DOHH2 (cell line): ENCODE data around the gene PRMT3.

Experiments used
- H3F3A ChIP-seq: fragments of 200-600 bp; sonication (generic), shearing (Covaris generic); 2 replicates; pipeline ENCODE4 v1.6.0; 2016; ENCODE audit warnings: antibody characterized with exemption, mild to moderate bottlenecking; ENCODE audit not compliant: control insufficient read depth, insufficient read depth
- H3K27ac ChIP-seq: fragments of 200-600 bp; sonication (generic); 2 replicates; pipeline ENCODE4 v1.5.1; 2014; ENCODE audit warnings: low read depth, mild to moderate bottlenecking, low read length, moderate library complexity
- H3K27me3 ChIP-seq: fragments of 200-600 bp; sonication (generic); 2 replicates; pipeline ENCODE4 v1.6.1; 2014; ENCODE audit warnings: mild to moderate bottlenecking, low read length, mixed read lengths; ENCODE audit not compliant: control insufficient read depth
- H3K36me3 ChIP-seq: fragments of 200-600 bp; sonication (generic); 2 replicates; pipeline ENCODE4 v1.6.1; 2014; ENCODE audit warnings: mild to moderate bottlenecking, low read length, moderate library complexity, mixed read lengths; ENCODE audit not compliant: control insufficient read depth
- H3K4me1 ChIP-seq: fragments of 200-600 bp; sonication (generic); 2 replicates; pipeline ENCODE4 v1.6.1; 2014; ENCODE audit warnings: mild to moderate bottlenecking, low read length, mixed read lengths; ENCODE audit not compliant: control insufficient read depth
- H3K4me2 ChIP-seq: fragments of 200-600 bp; sonication (generic); 2 replicates; pipeline ENCODE4 v1.6.0; 2014; ENCODE audit warnings: mild to moderate bottlenecking, low read length, moderate library complexity
- H3K4me3 ChIP-seq: fragments of 200-600 bp; sonication (generic); 2 replicates; pipeline ENCODE4 v1.5.1; 2014; ENCODE audit warnings: mild to moderate bottlenecking, low read length, mixed read lengths
- H3K79me2 ChIP-seq: fragments of 200-600 bp; sonication (generic); 2 replicates; pipeline ENCODE4 v1.6.1; 2014; ENCODE audit warnings: mild to moderate bottlenecking, low read length, mixed read lengths; ENCODE audit not compliant: control insufficient read depth
- H3K9me2 ChIP-seq: fragments of 200-600 bp; sonication (generic); replicated peaks from 2 replicates; pipeline ENCODE4 v1.6.1; 2014; ENCODE audit warnings: mild to moderate bottlenecking, low read length, mixed read lengths; ENCODE audit not compliant: control insufficient read depth
- H3K9me3 ChIP-seq: fragments of 200-600 bp; sonication (generic); 2 replicates; pipeline ENCODE4 v1.6.1; 2014; ENCODE audit warnings: antibody characterized with exemption, low read length, mixed read lengths; ENCODE audit not compliant: control insufficient read depth, insufficient read depth
- H4K20me1 ChIP-seq: fragments of 200-600 bp; sonication (generic); 2 replicates; pipeline ENCODE4 v1.6.0; 2014; ENCODE audit warnings: low read depth, mild to moderate bottlenecking, antibody characterized with exemption, low read length, moderate library complexity; ENCODE audit not compliant: control insufficient read depth, insufficient read depth
- EZH2phosphoT487 ChIP-seq: fragments of 200-600 bp; sonication (generic); IDR thresholded peaks from 2 replicates; pipeline ENCODE4 v1.6.1; 2017; ENCODE audit warnings: borderline replicate concordance, mild to moderate bottlenecking, antibody characterized with exemption, low read length, moderate library complexity, mixed read lengths
- TF ChIP-seq, protein P1 (sequence below): fragments of 200-600 bp; sonication (generic); IDR thresholded peaks from one replicate; pipeline ENCODE4 v1.5.1; 2014; ENCODE audit warnings: antibody characterized with exemption, mild to moderate bottlenecking, low read depth, low read length; ENCODE audit not compliant: poor library complexity, severe bottlenecking

The PRMT3 gene

DNA sequence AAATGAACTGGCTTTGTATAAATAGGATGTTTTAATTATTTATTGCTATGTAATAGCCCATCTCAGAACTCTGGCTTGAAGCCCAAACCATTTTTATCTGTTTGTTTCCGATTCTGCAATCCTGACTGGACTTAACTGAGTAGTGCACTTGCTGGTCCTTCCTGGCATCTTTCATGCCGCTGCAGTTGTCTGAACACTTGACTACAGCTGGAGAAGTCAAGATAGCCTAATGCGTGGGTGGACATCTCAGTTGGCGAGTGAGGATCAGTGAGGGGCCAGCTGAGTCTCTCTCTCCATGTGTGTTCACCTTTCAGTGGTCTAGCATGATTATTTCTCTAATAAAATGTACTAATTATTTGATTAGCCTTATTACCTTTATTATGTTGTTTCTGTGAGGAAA, 105.8 kb downstream of the PRMT3 start:
- Histone ChIP-seq H3K27me3 (no peaks in the 10 kb centered on the region), H3K4me3 (no peak overlapping the region), H3K4me1 (no peaks in the 10 kb centered on the region), H3K27ac (no peak overlapping the region), H3K79me2 (peaks cover 4% of the 10 kb centered on the region; the same call in 1 of the 2 replicates), H3K36me3 (peaks cover 43% of the 10 kb centered on the region), H4K20me1 (no peaks in the 10 kb centered on the region), H3F3A (no peaks in the 10 kb centered on the region), H3K9me2 (no peaks in the 10 kb centered on the region), H3K4me2 (no peak overlapping the region), H3K9me3 (no peaks in the 10 kb centered on the region)
- TF ChIP-seq EZH2phosphoT487 = no peak
- TF ChIP-seq, protein P1, sequence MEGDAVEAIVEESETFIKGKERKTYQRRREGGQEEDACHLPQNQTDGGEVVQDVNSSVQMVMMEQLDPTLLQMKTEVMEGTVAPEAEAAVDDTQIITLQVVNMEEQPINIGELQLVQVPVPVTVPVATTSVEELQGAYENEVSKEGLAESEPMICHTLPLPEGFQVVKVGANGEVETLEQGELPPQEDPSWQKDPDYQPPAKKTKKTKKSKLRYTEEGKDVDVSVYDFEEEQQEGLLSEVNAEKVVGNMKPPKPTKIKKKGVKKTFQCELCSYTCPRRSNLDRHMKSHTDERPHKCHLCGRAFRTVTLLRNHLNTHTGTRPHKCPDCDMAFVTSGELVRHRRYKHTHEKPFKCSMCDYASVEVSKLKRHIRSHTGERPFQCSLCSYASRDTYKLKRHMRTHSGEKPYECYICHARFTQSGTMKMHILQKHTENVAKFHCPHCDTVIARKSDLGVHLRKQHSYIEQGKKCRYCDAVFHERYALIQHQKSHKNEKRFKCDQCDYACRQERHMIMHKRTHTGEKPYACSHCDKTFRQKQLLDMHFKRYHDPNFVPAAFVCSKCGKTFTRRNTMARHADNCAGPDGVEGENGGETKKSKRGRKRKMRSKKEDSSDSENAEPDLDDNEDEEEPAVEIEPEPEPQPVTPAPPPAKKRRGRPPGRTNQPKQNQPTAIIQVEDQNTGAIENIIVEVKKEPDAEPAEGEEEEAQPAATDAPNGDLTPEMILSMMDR = no peak

DNA sequence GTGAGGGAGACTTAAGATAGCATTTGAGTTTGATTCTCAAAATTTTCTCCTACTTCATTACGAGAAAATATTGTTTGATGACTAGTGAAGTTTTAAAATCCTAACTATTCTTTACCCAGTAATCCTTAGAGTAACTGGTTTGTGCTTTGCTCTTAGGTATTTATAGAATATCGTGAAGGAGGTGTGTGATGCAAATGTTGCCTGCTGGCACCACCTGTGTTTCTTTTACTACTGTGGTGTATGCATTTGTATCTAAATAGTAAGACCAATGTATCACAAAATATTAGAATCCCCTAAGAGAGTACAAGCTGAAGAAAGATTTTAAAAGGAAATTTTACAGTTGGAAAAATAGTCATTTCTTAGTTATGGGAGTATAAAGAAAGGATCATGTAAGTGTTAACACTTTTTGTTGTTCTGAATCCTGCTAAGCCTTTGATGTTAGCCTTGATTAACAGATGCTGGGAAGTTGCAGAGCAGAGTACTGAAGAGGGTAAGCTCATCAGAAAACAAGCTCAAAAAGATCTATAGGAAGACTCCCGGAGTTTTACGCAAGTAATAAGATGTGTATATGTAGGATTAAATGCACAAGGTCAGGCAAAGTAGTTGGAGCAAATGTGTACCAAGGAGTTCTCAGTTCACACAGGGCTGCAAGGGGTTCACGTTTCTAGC, 109.7 kb downstream of the PRMT3 start:
- no peaks in the 10 kb centered on the region for H3K9me3 ChIP-seq
- TF ChIP-seq, protein P1 = no peak
- no peak for TF ChIP-seq EZH2phosphoT487
- no peaks in the 10 kb centered on the region for H3K27me3 ChIP-seq
- H4K20me1 ChIP-seq = no peaks in the 10 kb centered on the region
- H3K79me2 ChIP-seq = no peaks in the 10 kb centered on the region
- H3K36me3 ChIP-seq = peaks cover 58% of the 10 kb centered on the region
- no peaks in the 10 kb centered on the region for H3K4me1 ChIP-seq
- no peak overlapping the region for H3K4me2 ChIP-seq
- no peaks in the 10 kb centered on the region for H3F3A ChIP-seq
- no peak overlapping the region for H3K4me3 ChIP-seq
- no peaks in the 10 kb centered on the region for H3K9me2 ChIP-seq
- H3K27ac ChIP-seq = no peak overlapping the region

DNA sequence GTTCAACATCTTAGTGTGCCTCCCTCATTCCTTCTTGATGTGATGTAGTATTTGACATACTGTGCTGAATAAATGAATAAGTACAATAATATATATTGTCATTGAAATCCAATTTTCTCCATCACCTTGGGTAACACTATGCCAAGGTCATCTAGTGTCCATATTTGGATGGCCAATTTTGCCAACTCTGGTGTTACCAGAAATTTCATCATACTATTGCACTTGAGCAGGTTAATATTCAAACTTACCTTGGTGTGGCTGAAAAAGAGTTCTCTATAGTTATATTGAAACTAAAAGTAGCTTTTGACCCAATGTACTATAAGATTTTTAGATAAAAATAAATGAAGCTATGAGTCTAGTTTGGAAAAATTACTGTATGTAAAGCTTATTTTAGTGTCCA, 113.7 kb downstream of the PRMT3 start:
- Histone ChIP-seq H3F3A (no peaks in the 10 kb centered on the region), H3K4me2 (no peak overlapping the region), H3K27ac (no peak overlapping the region), H3K4me1 (no peaks in the 10 kb centered on the region), H3K27me3 (no peaks in the 10 kb centered on the region), H3K9me2 (no peaks in the 10 kb centered on the region), H3K9me3 (no peaks in the 10 kb centered on the region), H3K4me3 (no peak overlapping the region), H4K20me1 (no peaks in the 10 kb centered on the region), H3K36me3 (peaks cover 48% of the 10 kb centered on the region), H3K79me2 (no peaks in the 10 kb centered on the region)
- TF ChIP-seq, protein P1 = no peak
- TF ChIP-seq EZH2phosphoT487 = no peak
